HG03575 (cell line): ENCODE results near the gene CTNNB1.

Experiments used
- ATAC-seq: cut with Tn5 transposase; IDR thresholded peaks from one replicate; pipeline ENCODE4 v1.9.1; 2021; ENCODE audit not compliant: unreplicated experiment, insufficient number of reproducible peaks, low FRiP score; ENCODE audit errors: extremely low read depth

The CTNNB1 gene

GRCh38 chr3:41286305-41286704, 87.0 kb downstream of the CTNNB1 start:
- no peak for ATAC-seq

GRCh38 chr3:41288785-41289184, 89.5 kb downstream of the CTNNB1 start:
- ATAC-seq: no peak
